Gastrocnemius medialis (tissue), 4 donors: ENCODE data around the gene C20orf204. TPM values are rescaled to one million over a fixed set of nuclear protein-coding genes. Genes with fewer than 3 reads are reported as not detected.

ENCODE experiments used
- ATAC-seq, 2 donors: fragments of 150-250 bp; one replicate each; pipeline ENCODE4 v1.9.1; 2016
- DNase-seq, 2 donors: peaks; one replicate each; pipeline ENCODE4 v3.0.0-alpha.2; 2019
- H3K27ac ChIP-seq, 4 donors: fragments of 200-600 bp; sonication (generic); 1 replicate in 1 of 4; 2 replicates in 3 of 4; pipeline ENCODE4 v1.5.1; 2016 to 2018; ENCODE audit warnings: mild to moderate bottlenecking in 2 of 4, moderate library complexity in 1 of 4
- H3K27me3 ChIP-seq, 3 donors: fragments of 200-600 bp; sonication (generic) in 2 of 3; 1 replicate in 1 of 3; 2 replicates in 2 of 3; pipeline versions ENCODE4 v1.5.1 to v1.6.0; 2016 to 2019; ENCODE audit warnings: mild to moderate bottlenecking in 1 of 3, moderate library complexity in 1 of 3
- H3K36me3 ChIP-seq, 2 donors: fragments of 200-600 bp; sonication (generic) in 1 of 2; one replicate each; pipeline ENCODE4 v1.5.1; 2017 to 2018
- H3K4me1 ChIP-seq, 2 donors: fragments of 200-600 bp; sonication (generic) in 1 of 2; one replicate each; pipeline ENCODE4 v1.5.1; 2016 to 2017; ENCODE audit warnings: mild to moderate bottlenecking in 2 of 2
- H3K4me3 ChIP-seq, 4 donors: fragments of 200-600 bp; sonication (generic) in 3 of 4; 1 replicate in 1 of 4; 2 replicates in 3 of 4; pipeline ENCODE4 v1.5.1; 2016 to 2019; ENCODE audit warnings: mild to moderate bottlenecking in 2 of 4
- H3K9me3 ChIP-seq, 3 donors: fragments of 200-600 bp; sonication (generic) in 2 of 3; 1 replicate in 1 of 3; 2 replicates in 2 of 3; pipeline ENCODE4 v1.5.1; 2016 to 2019
- CTCF ChIP-seq, 5 experiments: fragments of 450-650 bp in 3 of 5; fragments of 200-600 bp in 2 of 5; sonication (generic) in 2 of 5; IDR thresholded peaks in 4 of 5; conservative IDR thresholded peaks in 1 of 5; 1 replicate in 4 of 5; 2 replicates in 1 of 5; pipeline ENCODE4 v1.5.1; 2016 to 2019; ENCODE audit warnings: antibody characterized with exemption in 5 of 5, mild to moderate bottlenecking in 3 of 5, moderate library complexity in 3 of 5
- POLR2A ChIP-seq, 2 donors: fragments of 450-650 bp; IDR thresholded peaks; one replicate each; pipeline ENCODE4 v1.6.1; 2017; ENCODE audit warnings: antibody characterized with exemption in 2 of 2, mild to moderate bottlenecking in 2 of 2, moderate library complexity in 2 of 2
- in situ Hi-C, 4 donors: fragments of 200-750 bp; cut with MboI; loops; one replicate each; pipeline versions ENCODE4 v1.15.0 to v1.8.0; 2017; ENCODE audit warnings: low sequenced_read_pairs in 4 of 4
- intact Hi-C: fragments of 100-400 bp; cut with DNase I; formaldehyde crosslinking; loops from one replicate; pipeline ENCODE4 v1.15.1; 2023; ENCODE audit warnings: low total_unique reads
- total RNA-seq, 4 donors: library from RNA; depleted of rRNA; stranded (reverse); fragments of >200 nt; gene quantifications; one replicate each; pipeline versions ENCODE4 v1.1.0 to v1.2.3, GENCODE V29; 2016

C20orf204 gene
- total RNA-seq, 4 donors from 2014 or later, result 0.16 to 0.66 (median 0.33) TPM; not detected in 1

GRCh38 chr20:64072498-64073063 is 36.6 kb downstream of the C20orf204 start:
- ATAC-seq, result no peak
- Histone ChIP-seq H3K27ac (no peak overlapping the region), H3K4me1 (no peaks in the 10 kb centered on the region), H3K4me3 (no peak overlapping the region), H3K9me3 (no peaks in the 10 kb centered on the region), H3K36me3 (no peaks in the 10 kb centered on the region), H3K27me3 (no peaks in the 10 kb centered on the region)
- in situ Hi-C loops, result no loop called here
- intact Hi-C loops, result no loop called here
- TF ChIP-seq CTCF (IDR thresholded peaks at IDR 0.05 in 4 of 5, conservative IDR thresholded peaks at IDR 0.05 in 1 of 5) (no peak), POLR2A (IDR thresholded peaks at IDR 0.05) (no peak)
- no peak for DNase-seq

- Histone ChIP-seq H3K27me3 (peaks cover 0 to 2% (median 0%) of the 10 kb centered on the region in 3 donors), H3K4me1 (peaks cover 3 to 6% of the 10 kb centered on the region in 2 donors), H3K36me3 (no peaks in the 10 kb centered on the region), H3K27ac (no peak overlapping the region), H3K4me3 (no peak overlapping the region), H3K9me3 (no peaks in the 10 kb centered on the region)
- in situ Hi-C loops (no loop called here), intact Hi-C loops (no loop called here)
- no peak for TF ChIP-seq CTCF (IDR thresholded peaks at IDR 0.05 in 4 of 5, conservative IDR thresholded peaks at IDR 0.05 in 1 of 5)
- no peak for TF ChIP-seq POLR2A (IDR thresholded peaks at IDR 0.05)
- ATAC-seq (no peak), DNase-seq (no peak)
Observed at GRCh38 chr20:64073476-64074183, 37.6 kb downstream of the C20orf204 start.

GRCh38 chr20:64074184-64074789 is 38.3 kb downstream of the C20orf204 start:
- ATAC-seq (no peak), DNase-seq (no peak)
- Histone ChIP-seq H3K9me3 (no peaks in the 10 kb centered on the region), H3K36me3 (no peaks in the 10 kb centered on the region), H3K4me1 (peaks cover 9 to 13% of the 10 kb centered on the region in 2 donors), H3K4me3 (no peak overlapping the region), H3K27ac (no peak overlapping the region), H3K27me3 (peaks cover 0 to 3% (median 0%) of the 10 kb centered on the region in 3 donors)
- intact Hi-C loops, result no loop called here
- in situ Hi-C loops, result no loop called here
- TF ChIP-seq POLR2A (IDR thresholded peaks at IDR 0.05) (no peak), CTCF (IDR thresholded peaks at IDR 0.05 in 4 of 5, conservative IDR thresholded peaks at IDR 0.05 in 1 of 5) (no peak)

- no peak for TF ChIP-seq POLR2A (IDR thresholded peaks at IDR 0.05)
- no peak for TF ChIP-seq CTCF (IDR thresholded peaks at IDR 0.05 in 4 of 5, conservative IDR thresholded peaks at IDR 0.05 in 1 of 5)
- Histone ChIP-seq H3K36me3 (no peaks in the 10 kb centered on the region), H3K27ac (no peak overlapping the region), H3K27me3 (peaks cover 0 to 3% (median 0%) of the 10 kb centered on the region in 3 donors), H3K4me3 (no peak overlapping the region), H3K4me1 (peaks cover 9 to 15% of the 10 kb centered on the region in 2 donors), H3K9me3 (no peaks in the 10 kb centered on the region)
- ATAC-seq, result no peak
- intact Hi-C loops (no loop called here), in situ Hi-C loops (no loop called here)
- DNase-seq, result no peak
Observed at GRCh38 chr20:64074963-64075362, 39.0 kb downstream of the C20orf204 start.
